AG09319 (cell line): Measurements from ENCODE around the gene FXYD2.
"Not testable (repeated sequence)": the region's sequence is repeated elsewhere in the genome, so short reads cannot be mapped to it uniquely, and the experiment has no call there.

Source experiments
- DNase-seq: peaks from one replicate; pipeline ENCODE4 v3.0.0-alpha.2; 2010; ENCODE audit warnings: low read depth; ENCODE audit errors: extremely low read depth
- CTCF ChIP-seq: IDR thresholded peaks from 2 replicates; pipeline ENCODE4 v1.5.1; 2011; ENCODE audit warnings: low read depth, mild to moderate bottlenecking, inconsistent platforms, low read length, moderate library complexity

Gene FXYD2

GRCh38 chr11:117815262-117815803 is 9.2 kb downstream of the FXYD2 start:
- no peak for TF ChIP-seq CTCF
- no peak for DNase-seq

- no peak for TF ChIP-seq CTCF
- no peak for DNase-seq
These were observed 9.7 kb downstream of the FXYD2 start for GRCh38 chr11:117814766-117815261.

GRCh38 chr11:117814204-117814765 is 10.3 kb downstream of the FXYD2 start:
- TF ChIP-seq CTCF: no peak
- no peak for DNase-seq

GRCh38 chr11:117810056-117810451 is 14.5 kb downstream of the FXYD2 start:
- DNase-seq: not testable (repeated sequence)

GRCh38 chr11:117809236-117810055 is 15.1 kb downstream of the FXYD2 start:
- TF ChIP-seq CTCF: peak; percentile 41
- no peak for DNase-seq

GRCh38 chr11:117808784-117809183 is 15.8 kb downstream of the FXYD2 start:
- TF ChIP-seq CTCF: no peak

GRCh38 chr11:117807482-117808327 is 16.8 kb downstream of the FXYD2 start:
- DNase-seq: peak; percentile 31
- peak; percentile 92 for TF ChIP-seq CTCF

More at GRCh38 chr11:117808784-117809183, 15.8 kb downstream of the FXYD2 start:
- DNase-seq: no peak
